ENCODE data around the gene SPOCK2. TPM values are rescaled to one million over a fixed set of nuclear protein-coding genes. Genes with fewer than 3 reads are reported as not detected.
"Not testable (repeated sequence)": the region's sequence is repeated elsewhere in the genome, so short reads cannot be mapped to it uniquely, and the experiment has no call there.

SPOCK2 gene, protein sequence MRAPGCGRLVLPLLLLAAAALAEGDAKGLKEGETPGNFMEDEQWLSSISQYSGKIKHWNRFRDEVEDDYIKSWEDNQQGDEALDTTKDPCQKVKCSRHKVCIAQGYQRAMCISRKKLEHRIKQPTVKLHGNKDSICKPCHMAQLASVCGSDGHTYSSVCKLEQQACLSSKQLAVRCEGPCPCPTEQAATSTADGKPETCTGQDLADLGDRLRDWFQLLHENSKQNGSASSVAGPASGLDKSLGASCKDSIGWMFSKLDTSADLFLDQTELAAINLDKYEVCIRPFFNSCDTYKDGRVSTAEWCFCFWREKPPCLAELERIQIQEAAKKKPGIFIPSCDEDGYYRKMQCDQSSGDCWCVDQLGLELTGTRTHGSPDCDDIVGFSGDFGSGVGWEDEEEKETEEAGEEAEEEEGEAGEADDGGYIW
- total RNA-seq = 10 to 100 TPM; 63.0 to 69.2 TPM
- 202 TPM for polyA plus RNA-seq

DNA sequence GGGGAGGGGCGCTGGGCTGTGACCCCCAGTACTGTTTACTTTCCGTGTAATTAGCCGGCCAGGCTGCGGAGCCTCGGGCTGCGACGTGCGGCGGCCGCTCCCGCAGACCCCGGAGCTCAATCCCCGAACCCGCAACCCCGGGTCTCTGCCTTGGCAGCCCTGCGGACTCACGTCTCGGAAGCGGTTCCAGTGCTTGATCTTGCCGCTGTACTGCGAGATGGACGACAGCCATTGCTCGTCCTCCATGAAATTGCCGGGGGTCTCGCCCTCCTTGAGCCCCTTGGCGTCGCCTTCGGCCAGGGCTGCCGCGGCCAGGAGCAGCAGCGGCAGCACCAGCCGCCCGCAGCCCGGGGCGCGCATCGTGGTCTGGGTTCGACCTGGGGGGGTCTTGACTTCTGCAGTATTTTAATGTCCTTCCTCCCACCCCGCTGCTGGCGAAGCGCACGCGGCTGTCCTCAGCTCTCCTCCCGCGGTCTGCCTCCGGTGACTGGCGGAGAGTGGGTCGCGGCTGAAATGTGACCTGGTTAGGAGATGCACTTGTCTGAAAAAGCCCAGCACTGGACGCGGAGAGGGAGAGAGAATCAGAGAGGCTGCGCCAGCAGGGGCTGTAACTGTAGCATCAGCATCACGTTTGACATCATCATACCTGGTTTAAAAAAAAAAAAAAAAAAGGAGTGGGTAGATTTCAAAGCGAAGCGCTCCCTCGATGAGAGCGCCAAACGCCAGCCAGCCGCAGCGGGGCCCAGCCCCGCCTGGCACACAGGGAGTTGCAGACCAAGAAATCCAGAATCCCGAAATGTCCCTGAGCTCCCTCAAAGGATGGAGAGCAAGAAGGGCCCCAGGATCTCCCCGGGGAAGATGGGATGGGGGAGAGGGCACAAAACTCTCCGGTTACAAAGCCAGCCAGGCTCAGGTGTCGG lies at the start of gene SPOCK2:
Gene SPOCK2, minus strand, starts transcription at position 583 of the 920 bp plus-strand sequence. Its CDS starts 223 bp downstream, at position 360.
- DNase-seq = peak; percentile 69 to 90 (median 86)
- peaks cover 12 to 43% (median 20%) of the 10 kb centered on the region in 3 donors for H3K36me3 Mint-ChIP-seq
- H3K4me1 ChIP-seq (ENCODE audit: insufficient read depth, low read length) = peaks cover 55% of the 10 kb centered on the region
- ChIA-PET CTCF (interaction anchor here (0.7 to 5.5 kb wide), 14 partner anchors 9 to 249 kb away, joined by 3 to 25 read pairs (median 4); partner anchors contain the start of genes ANAPC16 and ASCC1), POLR2A (interaction anchor here (0.5 to 2.9 kb wide), 22 partner anchors 9 to 377 kb away, joined by 3 to 21 read pairs (median 4); partner anchors contain the start of genes ANAPC16 and ASCC1)
- peaks cover 0 to 14% of the 10 kb centered on the region in 2 donors for H3K27me3 Mint-ChIP-seq
- H3K4me3 Mint-ChIP-seq = peak within 1 kb of the TSS; percentile 96 to 100 (median 100)
- peaks cover 56 to 61% (median 59%) of the 10 kb centered on the region in 3 donors for H3K4me1 Mint-ChIP-seq
- peak within 1 kb of the TSS; percentile 88 for H3K4me3 ChIP-seq (ENCODE audit: low read length)
- H3K36me3 ChIP-seq (ENCODE audit: insufficient read depth, low read length) = peaks cover 14% of the 10 kb centered on the region
- H3K27ac ChIP-seq (ENCODE audit: low read depth, low read length) = peak within 1 kb of the TSS; percentile 86
- H3K27me3 ChIP-seq (ENCODE audit: insufficient read depth, low read length, poor library complexity, severe bottlenecking) = no peaks in the 10 kb centered on the region
- peak within 1 kb of the TSS; percentile 96 to 100 (median 100) for H3K27ac Mint-ChIP-seq
- H3K9me3 Mint-ChIP-seq = peaks cover 0 to 4% (median 0%) of the 10 kb centered on the region in 5 donors
- H3K9me3 ChIP-seq (ENCODE audit: low read length) = no peaks in the 10 kb centered on the region

DNA sequence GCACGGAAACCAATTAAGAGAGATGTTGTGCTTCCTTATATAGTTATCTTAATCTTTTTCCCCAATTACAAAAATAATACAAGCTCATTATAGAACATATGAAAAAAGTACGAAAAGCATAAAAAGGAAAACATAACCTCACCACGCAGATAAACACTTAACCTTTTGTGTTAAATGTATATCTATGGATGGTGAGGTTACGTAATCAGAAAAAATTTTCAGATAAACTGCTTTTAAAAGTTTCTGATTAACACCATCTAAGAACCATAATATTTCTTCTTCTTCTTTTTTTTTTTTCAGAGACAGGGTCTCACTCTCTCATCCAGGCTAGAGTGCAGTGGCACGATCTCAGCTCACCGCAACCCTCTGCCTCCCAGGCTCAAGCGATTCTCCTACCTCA lies 49.2 kb upstream of the SPOCK2 start:
- no peaks in the 10 kb centered on the region for H3K36me3 ChIP-seq (ENCODE audit: insufficient read depth, low read length)
- Mint-ChIP-seq H3K27me3 (no peaks in the 10 kb centered on the region), H3K4me3 (no peak overlapping the region), H3K36me3 (peaks cover 5 to 10% (median 7%) of the 10 kb centered on the region in 3 donors), H3K9me3 (no peaks in the 10 kb centered on the region), H3K4me1 (peaks cover 24 to 30% (median 27%) of the 10 kb centered on the region in 3 donors), H3K27ac (no peak overlapping the region)
- ChIA-PET CTCF (interaction anchor here (1.8 kb wide), 1 partner anchor 198 kb away, joined by 3 read pairs; no protein-coding TSS in a partner anchor), POLR2A (interaction anchor here (0.7 kb wide), 1 partner anchor 117 kb away, joined by 5 read pairs; no protein-coding TSS in a partner anchor)
- H3K27ac ChIP-seq (ENCODE audit: low read depth, low read length) = no peak overlapping the region
- H3K4me1 ChIP-seq (ENCODE audit: insufficient read depth, low read length) = peaks cover 21% of the 10 kb centered on the region
- no peak for DNase-seq
- no peak overlapping the region for H3K4me3 ChIP-seq (ENCODE audit: low read length)
- H3K27me3 ChIP-seq (ENCODE audit: insufficient read depth, low read length, poor library complexity, severe bottlenecking) = no peaks in the 10 kb centered on the region
- H3K9me3 ChIP-seq (ENCODE audit: low read length) = no peaks in the 10 kb centered on the region

DNA sequence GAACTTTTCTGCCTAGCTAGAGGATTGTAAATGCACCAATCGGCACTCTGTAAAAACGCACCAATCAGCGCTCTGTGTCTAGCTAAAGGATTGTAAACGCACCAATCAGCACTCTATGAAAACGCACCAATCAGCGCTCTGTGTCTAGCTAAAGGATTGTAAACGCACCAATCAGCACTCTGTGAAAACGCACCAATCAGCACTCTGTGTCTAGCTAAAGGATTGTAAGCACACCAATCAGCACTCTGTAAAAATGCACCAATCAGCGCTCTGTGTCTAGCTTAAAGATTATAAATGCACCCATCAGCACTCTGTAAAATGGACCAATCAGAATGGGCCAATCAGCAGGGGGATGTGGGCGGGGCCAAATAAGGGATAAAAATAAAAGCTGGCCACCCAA lies 47.9 kb upstream of the SPOCK2 start:
- H3K4me1 ChIP-seq (ENCODE audit: insufficient read depth, low read length) = peaks cover 21% of the 10 kb centered on the region
- H3K27ac Mint-ChIP-seq; H3K4me3 ChIP-seq (ENCODE audit: low read length); H3K9me3 Mint-ChIP-seq; H3K4me3 Mint-ChIP-seq; H3K9me3 ChIP-seq (ENCODE audit: low read length); POLR2A ChIA-PET; H3K36me3 ChIP-seq (ENCODE audit: insufficient read depth, low read length); H3K27me3 ChIP-seq (ENCODE audit: insufficient read depth, low read length, poor library complexity, severe bottlenecking); H3K27me3 Mint-ChIP-seq; H3K27ac ChIP-seq (ENCODE audit: low read depth, low read length); DNase-seq: not testable (repeated sequence)
- CTCF ChIA-PET = interaction anchor here (0.7 to 1.6 kb wide), 4 partner anchors 10 to 199 kb away, joined by 3 to 4 read pairs (median 3); no protein-coding TSS in a partner anchor
- Mint-ChIP-seq H3K36me3 (peaks cover 5 to 13% (median 10%) of the 10 kb centered on the region in 3 donors), H3K4me1 (peaks cover 24 to 36% (median 29%) of the 10 kb centered on the region in 3 donors)

DNA sequence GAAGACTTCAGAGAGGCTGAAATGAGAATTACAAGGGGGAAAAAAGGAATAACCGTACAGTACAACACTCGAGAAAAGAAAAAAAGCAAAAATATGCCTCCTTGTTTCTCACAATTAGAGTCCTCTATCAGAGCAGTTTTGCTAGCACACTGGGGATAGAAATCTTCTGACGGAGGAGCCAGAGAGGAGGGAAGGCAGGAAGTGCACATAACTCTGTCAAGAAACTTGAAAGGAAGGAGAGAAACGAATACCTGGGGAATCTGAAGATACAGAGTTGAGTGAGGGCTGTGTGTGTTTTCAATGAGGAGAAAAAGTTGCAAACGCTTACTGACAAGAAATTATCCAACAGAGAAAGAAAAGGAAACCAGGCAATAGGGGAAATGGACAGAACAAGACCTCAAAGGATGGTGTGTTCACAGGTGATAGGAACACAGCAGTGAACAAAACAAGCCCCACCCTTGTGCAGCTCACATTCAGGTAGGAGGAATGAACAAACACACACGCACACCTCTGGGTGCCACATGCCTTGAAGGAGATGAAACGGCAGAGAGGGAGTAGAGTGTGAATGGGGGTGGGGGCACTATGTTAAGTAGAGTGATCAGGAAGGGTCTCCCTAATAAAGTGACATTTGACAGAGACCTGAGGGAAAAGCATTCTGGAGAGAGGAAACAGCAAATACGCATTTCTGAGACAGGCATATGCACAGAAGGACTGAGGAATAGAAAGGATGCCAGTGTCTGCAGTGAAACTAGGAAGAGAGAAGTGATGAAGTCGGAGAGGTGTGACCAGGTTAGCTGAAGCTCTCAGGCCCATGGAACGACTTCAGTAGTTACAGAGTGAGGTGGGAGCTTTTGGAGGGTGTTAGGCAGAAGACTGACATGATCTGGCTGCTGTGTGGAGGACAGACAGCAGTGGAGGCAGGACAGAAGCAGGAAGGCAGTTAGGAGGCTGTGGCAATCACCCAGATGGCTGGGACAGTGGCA lies 46.7 kb upstream of the SPOCK2 start:
- H3K27me3 Mint-ChIP-seq = no peaks in the 10 kb centered on the region
- CTCF ChIA-PET = interaction anchor here (0.6 to 2.9 kb wide), 4 partner anchors 87 to 644 kb away, joined by 3 to 11 read pairs (median 4); no protein-coding TSS in a partner anchor
- H3K27ac Mint-ChIP-seq = peak overlapping the region in 7 of 8 donors; percentile 43 to 84 (median 68)
- no peak overlapping the region for H3K4me3 ChIP-seq (ENCODE audit: low read length)
- H3K9me3 Mint-ChIP-seq = no peaks in the 10 kb centered on the region
- peaks cover 5 to 16% (median 9%) of the 10 kb centered on the region in 3 donors for H3K36me3 Mint-ChIP-seq
- no peaks in the 10 kb centered on the region for H3K27me3 ChIP-seq (ENCODE audit: insufficient read depth, low read length, poor library complexity, severe bottlenecking)
- H3K4me3 Mint-ChIP-seq = peak overlapping the region in 5 of 7 donors; percentile 3 to 42 (median 16)
- no peaks in the 10 kb centered on the region for H3K9me3 ChIP-seq (ENCODE audit: low read length)
- no peak overlapping the region for H3K27ac ChIP-seq (ENCODE audit: low read depth, low read length)
- no peaks in the 10 kb centered on the region for H3K36me3 ChIP-seq (ENCODE audit: insufficient read depth, low read length)
- peaks cover 21% of the 10 kb centered on the region for H3K4me1 ChIP-seq (ENCODE audit: insufficient read depth, low read length)
- peaks cover 24 to 36% (median 27%) of the 10 kb centered on the region in 3 donors for H3K4me1 Mint-ChIP-seq
- peak in 1 of 5 donors; percentile 30 for DNase-seq
- POLR2A ChIA-PET = no interaction called here

DNA sequence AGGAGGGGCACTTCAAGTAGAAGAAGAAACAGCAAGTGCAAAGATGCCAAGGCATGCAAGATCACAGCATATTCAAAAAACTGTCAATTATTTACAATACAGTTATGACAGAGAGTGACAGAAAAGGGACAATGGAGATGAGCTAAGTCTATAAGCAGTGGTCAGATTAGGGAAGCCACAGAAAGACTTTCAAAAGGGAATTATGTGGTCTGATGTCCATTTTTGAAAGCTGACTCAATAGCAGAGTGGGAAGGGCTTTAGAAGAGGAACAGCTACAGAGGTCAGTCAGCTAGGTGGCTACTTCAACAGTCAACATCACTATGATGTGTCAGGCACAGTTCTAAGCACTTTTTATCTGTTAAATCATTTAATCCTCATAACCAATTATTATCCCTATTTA lies 45.2 kb upstream of the SPOCK2 start:
- CTCF ChIA-PET = interaction anchor here (1.0 to 2.9 kb wide), 4 partner anchors 84 to 204 kb away, joined by 4 to 11 read pairs (median 5); partner anchors contain the start of gene DDIT4
- DNase-seq = no peak
- Mint-ChIP-seq H3K36me3 (peaks cover 5 to 19% (median 9%) of the 10 kb centered on the region in 3 donors), H3K4me1 (peaks cover 24 to 36% (median 26%) of the 10 kb centered on the region in 3 donors), H3K9me3 (no peaks in the 10 kb centered on the region), H3K27me3 (no peaks in the 10 kb centered on the region), H3K27ac (peak overlapping the region in 5 of 8 donors; percentile 0 to 43 (median 41)), H3K4me3 (no peak overlapping the region)
- Histone ChIP-seq H3K9me3 (ENCODE audit: low read length) (no peaks in the 10 kb centered on the region), H3K4me3 (ENCODE audit: low read length) (no peak overlapping the region), H3K27me3 (ENCODE audit: insufficient read depth, low read length, poor library complexity, severe bottlenecking) (no peaks in the 10 kb centered on the region), H3K27ac (ENCODE audit: low read depth, low read length) (no peak overlapping the region), H3K4me1 (ENCODE audit: insufficient read depth, low read length) (peaks cover 21% of the 10 kb centered on the region), H3K36me3 (ENCODE audit: insufficient read depth, low read length) (no peaks in the 10 kb centered on the region)
- POLR2A ChIA-PET = no interaction called here

DNA sequence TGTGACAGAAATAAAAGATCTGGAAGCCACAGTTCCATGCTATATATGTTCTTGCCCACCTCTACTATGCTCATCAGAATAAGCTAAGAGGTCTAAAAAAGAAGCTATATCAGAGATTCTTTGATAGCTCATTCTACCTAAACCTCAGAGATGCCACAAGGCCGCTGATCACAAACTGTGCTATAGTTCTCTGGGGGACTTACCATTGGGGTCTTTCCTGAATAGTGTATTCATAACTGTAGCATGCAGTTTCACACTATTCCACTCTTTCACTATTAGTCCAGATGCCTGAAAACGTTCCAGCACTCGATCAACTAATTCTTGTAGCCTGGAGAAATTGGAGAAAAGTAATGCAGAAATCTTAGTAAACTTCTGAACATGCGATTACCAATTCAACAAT lies 44.5 kb upstream of the SPOCK2 start:
- peak overlapping the region in 2 of 8 donors; percentile 2 to 35 for H3K27ac Mint-ChIP-seq
- DNase-seq = no peak
- H3K9me3 Mint-ChIP-seq = no peaks in the 10 kb centered on the region
- ChIA-PET POLR2A (no interaction called here), CTCF (interaction anchor here (0.9 to 2.9 kb wide), 5 partner anchors 45 to 205 kb away, joined by 3 to 11 read pairs (median 4); partner anchors contain the start of genes DDIT4 and SPOCK2)
- H3K4me3 ChIP-seq (ENCODE audit: low read length) = no peak overlapping the region
- H3K27ac ChIP-seq (ENCODE audit: low read depth, low read length) = no peak overlapping the region
- H3K4me1 ChIP-seq (ENCODE audit: insufficient read depth, low read length) = peaks cover 21% of the 10 kb centered on the region
- H3K9me3 ChIP-seq (ENCODE audit: low read length) = no peaks in the 10 kb centered on the region
- peaks cover 5 to 23% (median 9%) of the 10 kb centered on the region in 3 donors for H3K36me3 Mint-ChIP-seq
- H3K4me1 Mint-ChIP-seq = peaks cover 24 to 36% (median 26%) of the 10 kb centered on the region in 3 donors
- no peaks in the 10 kb centered on the region for H3K36me3 ChIP-seq (ENCODE audit: insufficient read depth, low read length)
- no peaks in the 10 kb centered on the region for H3K27me3 ChIP-seq (ENCODE audit: insufficient read depth, low read length, poor library complexity, severe bottlenecking)
- no peak overlapping the region for H3K4me3 Mint-ChIP-seq
- H3K27me3 Mint-ChIP-seq = no peaks in the 10 kb centered on the region

All from CD8-positive, alpha-beta memory T cell (primary cell).